Left ventricle myocardium inferior (tissue), 1 donor: ENCODE measurements around the gene PCTP. TPM values are rescaled to one million over a fixed set of nuclear protein-coding genes. Genes with fewer than 3 reads are reported as not detected.
A peak's percentile ranks its signal among the peaks of the same experiment; 100 is the strongest.

Experiments used
- DNase-seq: peaks from one replicate; pipeline ENCODE4 v3.0.0-alpha.2; 2020
- H3K27ac ChIP-seq: fragments of 200-600 bp; replicated peaks from 2 replicates; pipeline ENCODE4 v1.8.0; 2021
- H3K27me3 ChIP-seq: fragments of 200-600 bp; 2 replicates; pipeline ENCODE4 v1.8.0; 2021; ENCODE audit warnings: low read depth
- H3K36me3 ChIP-seq: fragments of 200-600 bp; 2 replicates; pipeline ENCODE4 v1.8.0; 2021
- H3K4me1 ChIP-seq: fragments of 200-600 bp; 2 replicates; pipeline ENCODE4 v1.8.0; 2021
- H3K4me3 ChIP-seq: fragments of 200-600 bp; 2 replicates; pipeline ENCODE4 v1.8.0; 2021; ENCODE audit warnings: mild to moderate bottlenecking, moderate library complexity
- H3K9me3 ChIP-seq: fragments of 200-600 bp; replicated peaks from 2 replicates; pipeline ENCODE4 v1.8.0; 2021
- CTCF ChIP-seq: fragments of 200-600 bp; IDR thresholded peaks from 2 replicates; pipeline ENCODE4 v1.8.0; 2021; ENCODE audit warnings: antibody characterized with exemption, mild to moderate bottlenecking, borderline replicate concordance
- intact Hi-C: fragments of 100-400 bp; cut with micrococcal nuclease; formaldehyde crosslinking; loops from one replicate; pipeline ENCODE4 v1.11.0; 2022
- total RNA-seq: library from RNA; stranded (reverse); fragmentation: NEBNext Ultra II Directional; extraction: Animal tissue kit (Norgen Biotek cat#: 25700); gene quantifications from one replicate; pipeline ENCODE4 v1.2.1, GENCODE V29; 2021
- donor health status: DM: no; HTN: yes; CAD: no; lungs with severe emphysema.

Gene PCTP
- total RNA-seq, 1 donor from 2014 or later, result 19.6 TPM

DNA sequence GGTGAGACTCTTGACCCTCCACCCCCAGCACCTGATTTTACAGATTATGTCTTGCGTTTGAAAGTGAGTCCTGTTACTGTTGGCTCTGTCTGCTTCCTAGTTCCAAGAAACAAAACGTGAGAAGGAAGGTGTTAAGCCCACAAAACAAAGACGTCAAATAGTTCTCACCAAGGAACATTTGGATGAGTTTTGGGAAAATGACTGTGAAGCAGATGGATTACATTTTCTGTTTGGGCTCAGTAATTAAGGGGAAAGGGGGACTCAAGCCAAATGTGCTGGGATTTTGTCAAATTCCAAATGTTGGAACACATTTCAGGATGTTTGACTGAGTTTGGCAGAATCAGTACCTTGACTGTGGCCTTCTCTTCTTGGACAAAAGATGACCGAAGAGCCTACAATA, 71.2 kb downstream of the PCTP start:
- intact Hi-C loops, result loop anchor here (10.0 kb wide), 1 partner anchor 297 kb away; no protein-coding TSS in a partner anchor
- no peak overlapping the region for H3K27ac ChIP-seq

DNA sequence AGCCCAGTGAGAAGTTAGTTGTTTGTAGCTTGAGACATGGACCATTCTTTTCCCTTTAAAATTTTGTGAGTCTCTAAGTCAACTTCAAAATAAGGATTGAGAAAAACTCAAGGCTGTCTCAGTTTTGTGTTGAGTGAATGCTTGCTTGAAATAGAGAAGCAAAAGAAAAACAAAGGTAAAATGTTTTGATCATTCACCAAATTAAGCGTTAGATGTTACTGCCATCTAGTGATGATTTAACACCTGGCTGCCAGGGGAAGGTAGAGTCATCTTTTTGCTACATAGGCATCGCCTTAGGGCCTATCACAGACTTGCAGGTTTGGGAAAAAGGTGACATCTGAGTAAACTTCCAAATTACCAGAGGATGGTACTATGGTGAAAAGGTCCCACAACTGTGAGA, 74.4 kb downstream of the PCTP start:
- Histone ChIP-seq H3K9me3 (peaks cover 8% of the 10 kb centered on the region), H3K36me3 (no peaks in the 10 kb centered on the region), H3K27ac (no peak overlapping the region), H3K27me3 (no peaks in the 10 kb centered on the region), H3K4me3 (no peak overlapping the region), H3K4me1 (no peaks in the 10 kb centered on the region)
- peak; percentile 65 for TF ChIP-seq CTCF
- intact Hi-C loops, result loop anchor here (10.0 kb wide), 1 partner anchor 300 kb away; no protein-coding TSS in a partner anchor
- DNase-seq, result no peak

More for the DNA sequence above, 71.2 kb downstream of the PCTP start:
- no peaks in the 10 kb centered on the region for H3K36me3 ChIP-seq
- no peak overlapping the region for H3K4me3 ChIP-seq
- no peak for DNase-seq
- no peaks in the 10 kb centered on the region for H3K4me1 ChIP-seq
- no peak for TF ChIP-seq CTCF
- H3K9me3 ChIP-seq, result peaks cover 10% of the 10 kb centered on the region
- no peaks in the 10 kb centered on the region for H3K27me3 ChIP-seq

Other genes with a start within 250 kb of the PCTP start
- gene SMIM36, start 239.6 kb upstream of the PCTP start, total RNA-seq, result not detected
- 13.9 TPM for gene TMEM100, start 28.2 kb upstream of the PCTP start, total RNA-seq